Prostate gland (tissue), 2 donors: ENCODE measurements around the gene MET. TPM values are rescaled to one million over a fixed set of nuclear protein-coding genes. Genes with fewer than 3 reads are reported as not detected.

Source experiments
- DNase-seq: peaks from one replicate; pipeline ENCODE4 v3.0.0-alpha.2; 2019; ENCODE audit warnings: low spot score
- H3K27ac ChIP-seq, 2 donors: fragments of 200-600 bp; sonication (generic); 2 replicates each; pipeline ENCODE4 v1.5.1; 2017 to 2019
- H3K27me3 ChIP-seq: fragments of 200-600 bp; sonication (generic); replicated peaks from 2 replicates; pipeline ENCODE4 v1.5.1; 2019; ENCODE audit not compliant: insufficient read depth
- H3K36me3 ChIP-seq, 2 donors: fragments of 200-600 bp; sonication (generic); 1 replicate in 1 of 2; 2 replicates in 1 of 2; pipeline versions ENCODE4 v1.5.1 to v1.8.1; 2017 to 2019
- H3K4me1 ChIP-seq: fragments of 200-600 bp; sonication (generic); replicated peaks from 2 replicates; pipeline ENCODE4 v1.5.1; 2019
- H3K4me3 ChIP-seq, 2 donors: fragments of 200-600 bp; sonication (generic); 2 replicates each; pipeline ENCODE4 v1.5.1; 2017 to 2019
- H3K9me3 ChIP-seq: fragments of 200-600 bp; sonication (generic); 2 replicates; pipeline ENCODE4 v1.5.1; 2017
- CTCF ChIP-seq, 4 experiments: fragments of 200-600 bp in 2 of 4; fragments of 450-650 bp in 2 of 4; sonication (generic) in 2 of 4; IDR thresholded peaks; 1 replicate in 3 of 4; 2 replicates in 1 of 4; pipeline ENCODE4 v1.5.1; 2016 to 2019; ENCODE audit warnings: antibody characterized with exemption in 4 of 4, mild to moderate bottlenecking in 2 of 4, moderate library complexity in 2 of 4
- POLR2A ChIP-seq: fragments of 450-650 bp; IDR thresholded peaks from one replicate; pipeline ENCODE4 v1.6.1; 2016; ENCODE audit warnings: antibody characterized with exemption, mild to moderate bottlenecking
- POLR2AphosphoS5 ChIP-seq: sonication (generic); formaldehyde crosslinking; IDR thresholded peaks from one replicate; pipeline ENCODE4 v1.6.1; 2017; ENCODE audit warnings: antibody characterized with exemption
- WGBS: methylation state at CpG from one replicate; pipeline ENCODE4 v1.1.5; 2018; 5-methylcytosine and 5-hydroxymethylcytosine counted together
- intact Hi-C: fragments of 100-400 bp; cut with DNase I; formaldehyde crosslinking; loops from one replicate; pipeline ENCODE4 v1.14.2; 2022
- total RNA-seq, 2 donors: library from RNA; depleted of rRNA; stranded (reverse); fragments of >200 nt; gene quantifications; one replicate each; pipeline ENCODE4 v1.1.0, GENCODE V29; 2016

The MET gene
- total RNA-seq, 2 donors from 2014 or later: 14.2 to 17.0 TPM

- intact Hi-C loops: no loop called here
- H3K27ac ChIP-seq: no peak overlapping the region
- DNase-seq: no peak
- no peaks in the 10 kb centered on the region for H3K27me3 ChIP-seq
- no peaks in the 10 kb centered on the region for H3K4me1 ChIP-seq
- H3K4me3 ChIP-seq: no peak overlapping the region
- no peaks in the 10 kb centered on the region for H3K9me3 ChIP-seq
- TF ChIP-seq POLR2AphosphoS5 (no peak), POLR2A (no peak), CTCF (IDR thresholded peaks at IDR 0.05) (no peak)
- 82% methylated on average over 1 of the region's 1 CpG for WGBS
- H3K36me3 ChIP-seq: no peaks in the 10 kb centered on the region
Observed at GRCh38 chr7:116842371-116842770, 170.4 kb downstream of the MET start.

GRCh38 chr7:116843378-116843777 is 171.4 kb downstream of the MET start:
- H3K9me3 ChIP-seq: no peaks in the 10 kb centered on the region
- H3K27ac ChIP-seq: no peak overlapping the region
- DNase-seq: no peak
- TF ChIP-seq POLR2AphosphoS5 (no peak), CTCF (IDR thresholded peaks at IDR 0.05) (no peak), POLR2A (no peak)
- no peaks in the 10 kb centered on the region for H3K4me1 ChIP-seq
- no peaks in the 10 kb centered on the region for H3K27me3 ChIP-seq
- WGBS: 63% methylated on average over 4 of the region's 4 CpGs
- no peaks in the 10 kb centered on the region for H3K36me3 ChIP-seq
- intact Hi-C loops: no loop called here
- H3K4me3 ChIP-seq: no peak overlapping the region

Other genes starting within 250 kb of the MET start
- gene CAV2, start 172.5 kb upstream of the MET start, total RNA-seq: 10 to 100 TPM; 23.2 to 49.6 TPM
- gene CAV1, start 147.2 kb upstream of the MET start, total RNA-seq: 100 to 1,000 TPM in 1 of 2 donors, 10 to 100 TPM in 1; 54.0 to 114 TPM
- 10 to 100 TPM; 76.0 to 80.0 TPM for gene CAPZA2, start 190.4 kb downstream of the MET start, total RNA-seq